ENCODE data around the gene CSRNP2. TPM values are rescaled to one million over a fixed set of nuclear protein-coding genes. Genes with fewer than 3 reads are reported as not detected.
"Not testable (repeated sequence)": the region's sequence is repeated elsewhere in the genome, so short reads cannot be mapped to it uniquely, and the experiment has no call there.

Gene CSRNP2
- total RNA-seq (2014; rRNA removed; shearing (Covaris generic)): 16.9 and 22.3 TPM in 2 replicates

- peak; percentile 97 for DNase-seq (ENCODE audit: low read depth)
Measured at GRCh38 chr12:51083126-51083833, at the start of gene CSRNP2. CSRNP2 (minus strand) TSS chr12:51083596; CDS start chr12:51076561, 7,035 bp downstream.

DNA sequence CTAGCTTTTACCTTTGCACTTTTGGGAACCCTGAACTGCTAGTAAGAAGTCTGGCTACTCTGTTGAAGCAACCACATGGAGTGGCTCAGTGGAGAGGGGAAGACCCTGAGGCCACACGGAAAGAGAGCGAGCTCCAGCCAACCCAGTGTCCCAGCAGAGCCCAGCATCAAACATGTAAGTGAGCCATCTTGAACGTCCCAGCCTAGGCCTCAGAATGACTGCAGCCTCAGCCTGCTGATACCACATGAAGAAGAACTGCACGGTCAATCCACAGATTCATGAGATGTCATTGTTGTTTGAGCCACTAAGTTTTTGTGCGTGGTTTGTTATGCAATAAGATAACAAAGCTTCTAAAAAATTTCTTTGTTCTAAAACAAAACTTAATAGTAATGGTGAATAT is 49.3 kb upstream of the CSRNP2 start:
- DNase-seq (ENCODE audit: low read depth): no peak

DNA sequence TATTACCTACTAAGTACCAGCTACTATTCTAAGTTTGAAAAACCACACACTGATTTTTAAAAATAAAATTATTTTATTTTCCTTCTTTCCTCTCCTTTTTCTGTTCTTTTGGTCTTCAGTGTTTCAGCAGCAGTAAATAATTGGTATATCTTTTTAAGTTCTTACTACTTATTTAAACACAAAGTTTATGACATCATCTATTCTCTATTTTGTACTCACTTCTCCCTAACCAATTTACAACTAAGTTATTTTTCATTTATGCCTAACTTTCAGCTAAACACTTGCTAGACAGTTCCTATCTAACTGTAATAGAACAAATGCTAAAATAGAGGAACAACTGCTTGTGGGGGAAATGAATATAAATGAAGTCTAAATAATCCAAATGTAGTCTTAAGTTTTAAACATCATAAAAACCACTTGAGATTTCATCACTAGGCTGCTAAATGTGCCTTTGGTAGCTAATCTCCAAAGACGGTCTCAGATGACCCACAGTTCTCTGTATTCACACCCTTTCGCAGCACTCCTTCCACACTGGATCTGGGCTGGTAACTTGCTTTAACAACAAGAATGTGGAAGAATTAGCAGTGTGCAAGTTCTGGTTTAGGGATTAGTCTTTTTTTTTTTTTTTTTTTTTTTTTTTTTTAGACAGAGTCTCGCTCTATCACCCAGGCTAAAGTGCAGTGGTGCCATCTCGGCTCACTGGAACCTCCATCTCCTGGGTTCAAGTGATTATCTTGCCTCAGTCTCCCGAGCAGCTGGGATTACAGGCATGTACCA is 48.5 kb upstream of the CSRNP2 start:
- no peak for DNase-seq (ENCODE audit: low read depth)

DNA sequence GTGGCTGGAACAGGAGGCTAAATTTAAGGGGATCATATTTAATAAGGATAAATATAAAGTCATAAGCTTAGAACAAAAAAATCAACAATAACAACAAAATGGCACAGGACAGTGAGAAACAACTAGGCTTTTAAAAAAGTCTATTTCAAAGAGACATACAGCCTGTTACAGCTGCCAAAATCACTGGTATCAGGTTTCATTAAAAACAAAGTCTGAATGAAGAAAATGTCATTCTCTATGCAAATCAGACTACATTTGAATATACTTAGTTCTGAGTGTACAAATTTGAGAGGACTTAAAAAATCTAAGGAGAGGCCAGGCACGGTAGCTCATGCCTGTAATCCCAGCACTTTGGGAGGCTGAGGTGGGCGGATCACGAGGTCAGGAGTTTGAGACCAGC is 45.5 kb upstream of the CSRNP2 start:
- no peak for DNase-seq (ENCODE audit: low read depth)

- no peak for DNase-seq (ENCODE audit: low read depth)
Measured at GRCh38 chr12:51127050-51127729, 43.8 kb upstream of the CSRNP2 start.

DNA sequence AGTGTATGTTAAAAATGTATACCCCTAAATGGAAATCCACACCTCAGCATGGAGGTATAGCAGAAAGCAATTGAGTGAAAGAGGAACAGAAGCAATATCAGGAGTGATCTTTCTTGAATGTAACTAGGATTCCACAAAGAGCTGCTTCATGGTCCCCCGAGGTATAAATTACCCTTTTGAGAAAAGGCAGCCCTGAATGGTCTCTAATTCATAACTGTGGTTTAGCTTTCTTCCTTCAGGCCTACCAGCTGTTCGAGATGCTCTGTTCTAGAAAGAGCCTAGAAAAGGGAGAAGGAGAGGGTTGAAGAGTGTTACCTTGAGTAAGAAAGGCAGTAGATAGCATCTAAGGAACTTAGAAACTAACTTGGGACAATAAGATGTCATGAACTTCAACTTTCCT is 42.9 kb upstream of the CSRNP2 start:
- no peak for DNase-seq (ENCODE audit: low read depth)

GRCh38 chr12:51124504-51124903 is 41.1 kb upstream of the CSRNP2 start:
- DNase-seq (ENCODE audit: low read depth): no peak

- no peak for DNase-seq (ENCODE audit: low read depth)
Measured at GRCh38 chr12:51122844-51123243, 39.4 kb upstream of the CSRNP2 start.

- DNase-seq (ENCODE audit: low read depth): peak; percentile 77
Measured at GRCh38 chr12:51118706-51119105, 35.3 kb upstream of the CSRNP2 start.

DNA sequence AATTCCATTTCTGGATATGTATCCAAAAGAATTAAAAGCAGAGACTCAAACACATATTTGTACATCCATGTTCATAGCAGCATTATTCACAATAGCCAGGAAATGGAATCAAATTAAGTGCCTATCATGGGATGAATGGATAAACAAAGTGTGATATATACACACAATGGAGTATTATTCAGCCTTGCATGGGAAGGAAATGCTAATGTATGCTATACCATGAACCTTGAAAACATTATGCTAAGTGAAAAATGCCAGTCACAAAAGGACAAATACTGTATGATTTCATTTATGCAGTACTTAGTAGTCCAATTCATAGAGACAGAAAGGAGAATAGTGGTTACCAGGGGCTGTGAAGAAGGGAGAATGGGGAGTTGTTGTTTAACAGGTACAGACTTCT is 32.1 kb upstream of the CSRNP2 start:
- DNase-seq (ENCODE audit: low read depth): no peak

GRCh38 chr12:51108136-51108535 is 24.7 kb upstream of the CSRNP2 start:
- no peak for DNase-seq (ENCODE audit: low read depth)

GRCh38 chr12:51103977-51104376 is 20.6 kb upstream of the CSRNP2 start:
- no peak for DNase-seq (ENCODE audit: low read depth)

- no peak for DNase-seq (ENCODE audit: low read depth)
Measured at GRCh38 chr12:51098611-51099010, 15.2 kb upstream of the CSRNP2 start.

- no peak for DNase-seq (ENCODE audit: low read depth)
Measured at GRCh38 chr12:51090705-51091229, 7.4 kb upstream of the CSRNP2 start.

DNA sequence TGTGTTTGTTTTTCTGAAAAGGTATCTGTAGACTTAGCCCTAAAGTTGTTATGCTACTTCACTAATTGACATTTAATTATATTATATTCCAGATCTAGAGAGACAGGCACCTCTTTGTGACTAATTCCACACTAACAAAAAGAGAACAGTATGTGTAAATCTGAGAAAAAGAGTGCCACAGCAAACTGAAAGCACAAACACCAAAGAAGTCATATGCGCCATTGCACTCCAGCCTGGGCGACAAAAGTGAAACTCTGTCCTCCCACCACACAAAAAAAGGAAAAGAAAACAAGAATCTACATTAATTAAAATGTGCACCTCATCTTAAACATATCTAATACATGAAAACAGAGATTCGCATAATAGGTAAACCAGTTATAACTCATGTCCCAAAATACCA is 4.4 kb upstream of the CSRNP2 start:
- DNase-seq (ENCODE audit: low read depth): no peak

GRCh38 chr12:51086933-51087332 is 3.5 kb upstream of the CSRNP2 start:
- DNase-seq (ENCODE audit: low read depth): no peak

DNA sequence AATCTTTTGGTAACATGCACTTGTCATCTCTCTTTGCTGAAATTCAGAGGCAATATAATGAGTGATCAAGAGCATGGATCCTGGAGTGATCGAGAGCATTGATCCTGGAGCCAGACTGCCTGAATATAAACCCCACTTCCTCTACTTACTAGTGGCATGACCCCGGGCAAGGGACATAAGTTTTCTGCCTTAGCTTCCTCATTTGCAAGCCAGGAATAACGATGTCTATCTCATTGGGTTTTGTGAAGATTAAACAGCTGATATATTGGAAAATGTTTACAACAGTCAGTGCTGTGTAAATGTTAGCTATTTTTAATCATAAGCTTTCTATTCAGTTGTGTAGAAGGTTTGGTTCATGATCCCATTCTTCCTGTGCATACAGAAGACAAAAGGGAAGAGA is 2.4 kb upstream of the CSRNP2 start:
- no peak for DNase-seq (ENCODE audit: low read depth)

DNA sequence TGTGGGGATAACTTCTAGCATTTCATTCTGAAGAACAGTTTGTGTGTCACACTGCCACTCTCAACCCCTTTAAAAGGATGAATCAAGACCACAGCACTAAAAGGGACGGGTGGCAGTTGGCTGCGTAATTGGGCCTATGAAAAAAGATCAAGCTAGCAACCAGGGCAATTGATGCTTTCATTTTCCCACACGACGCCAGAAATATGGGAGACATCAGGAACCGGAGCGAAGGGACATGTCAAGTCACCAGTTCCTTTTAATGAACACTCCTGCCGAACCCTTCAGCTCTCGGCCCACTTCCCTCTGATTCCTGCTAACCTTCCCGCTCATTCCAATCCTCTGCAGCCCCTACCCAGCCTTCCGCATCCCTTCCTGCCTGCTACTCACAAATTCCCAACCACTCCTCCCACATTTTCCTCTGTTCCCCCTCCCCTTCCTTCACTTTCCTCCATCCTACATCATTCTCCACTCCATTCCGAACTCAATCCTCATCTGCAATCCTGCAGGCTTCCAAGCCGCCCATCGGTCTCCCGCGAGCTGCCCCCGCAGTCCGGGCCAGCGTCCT is 753 bp downstream of the CSRNP2 start:
- peak; percentile 55 for DNase-seq (ENCODE audit: low read depth)

GRCh38 chr12:51081421-51081820 is 2.0 kb downstream of the CSRNP2 start:
- DNase-seq (ENCODE audit: low read depth): no peak

GRCh38 chr12:51080136-51080535 is 3.3 kb downstream of the CSRNP2 start:
- no peak for DNase-seq (ENCODE audit: low read depth)

GRCh38 chr12:51078866-51079265 is 4.5 kb downstream of the CSRNP2 start:
- not testable (repeated sequence) for DNase-seq (ENCODE audit: low read depth)

DNA sequence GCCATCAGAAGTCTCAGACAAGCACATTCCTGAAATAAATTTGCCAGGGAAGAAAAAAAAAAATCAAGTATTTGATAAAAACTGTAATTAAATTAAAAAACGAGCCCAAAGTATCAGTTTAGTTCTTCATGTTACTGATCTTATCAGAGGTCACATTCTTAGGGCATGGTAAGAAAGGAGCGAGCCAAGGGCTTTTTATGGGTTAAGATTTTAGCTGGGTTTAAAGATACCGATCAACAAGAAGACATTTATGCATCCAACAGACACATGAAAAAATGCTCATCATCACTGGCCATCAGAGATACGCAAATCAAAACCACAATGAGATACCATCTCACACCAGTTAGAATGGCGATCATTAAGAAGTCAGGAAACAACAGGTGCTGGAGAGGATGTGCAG is 5.0 kb downstream of the CSRNP2 start:
- not testable (repeated sequence) for DNase-seq (ENCODE audit: low read depth)
